ENCODE measurements around the gene WDR13. TPM values are rescaled to one million over a fixed set of nuclear protein-coding genes. Genes with fewer than 3 reads are reported as not detected.

Gene WDR13
- total RNA-seq, 1 experiment from 2014 or later, result 95.8 TPM

DNA sequence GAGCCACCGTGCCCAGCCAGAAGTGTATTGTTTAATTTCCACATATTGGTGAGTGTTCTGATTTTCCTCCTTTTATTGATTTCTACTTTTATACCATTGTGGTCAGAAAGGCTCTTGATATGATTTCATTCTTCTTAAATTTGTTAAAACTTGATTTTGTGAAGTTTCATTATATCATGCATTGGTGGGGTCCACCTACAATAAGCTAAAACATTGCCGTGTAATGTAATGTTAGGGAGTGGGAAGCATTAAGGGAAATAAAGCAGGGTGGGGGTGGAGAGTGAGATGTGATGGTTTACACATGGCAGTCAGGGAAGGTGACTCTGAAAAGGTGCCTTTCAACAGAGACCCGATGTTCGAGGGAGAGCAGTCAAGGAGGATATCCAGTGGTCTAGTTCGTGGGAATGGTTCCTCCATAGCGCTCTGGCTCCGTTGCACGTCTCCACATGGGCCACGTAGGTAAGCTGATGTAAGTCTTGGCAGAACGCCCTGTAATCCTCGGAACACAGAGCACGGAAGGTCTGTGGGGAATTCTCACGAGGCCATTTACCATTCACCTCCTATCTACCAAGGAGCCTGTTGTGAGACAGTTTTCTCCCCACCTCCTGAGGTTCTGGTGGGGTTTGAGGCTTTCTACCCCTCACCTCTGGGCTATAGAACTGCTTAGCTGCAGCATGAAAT, 7.7 kb upstream of the WDR13 start:
- H3K36me3 ChIP-seq, result no peaks in the 10 kb centered on the region
- H3K4me3 ChIP-seq, result no peak overlapping the region
- no peak for DNase-seq
- no peaks in the 10 kb centered on the region for H3K27me3 ChIP-seq
- H3K9me3 ChIP-seq, result no peaks in the 10 kb centered on the region

DNA sequence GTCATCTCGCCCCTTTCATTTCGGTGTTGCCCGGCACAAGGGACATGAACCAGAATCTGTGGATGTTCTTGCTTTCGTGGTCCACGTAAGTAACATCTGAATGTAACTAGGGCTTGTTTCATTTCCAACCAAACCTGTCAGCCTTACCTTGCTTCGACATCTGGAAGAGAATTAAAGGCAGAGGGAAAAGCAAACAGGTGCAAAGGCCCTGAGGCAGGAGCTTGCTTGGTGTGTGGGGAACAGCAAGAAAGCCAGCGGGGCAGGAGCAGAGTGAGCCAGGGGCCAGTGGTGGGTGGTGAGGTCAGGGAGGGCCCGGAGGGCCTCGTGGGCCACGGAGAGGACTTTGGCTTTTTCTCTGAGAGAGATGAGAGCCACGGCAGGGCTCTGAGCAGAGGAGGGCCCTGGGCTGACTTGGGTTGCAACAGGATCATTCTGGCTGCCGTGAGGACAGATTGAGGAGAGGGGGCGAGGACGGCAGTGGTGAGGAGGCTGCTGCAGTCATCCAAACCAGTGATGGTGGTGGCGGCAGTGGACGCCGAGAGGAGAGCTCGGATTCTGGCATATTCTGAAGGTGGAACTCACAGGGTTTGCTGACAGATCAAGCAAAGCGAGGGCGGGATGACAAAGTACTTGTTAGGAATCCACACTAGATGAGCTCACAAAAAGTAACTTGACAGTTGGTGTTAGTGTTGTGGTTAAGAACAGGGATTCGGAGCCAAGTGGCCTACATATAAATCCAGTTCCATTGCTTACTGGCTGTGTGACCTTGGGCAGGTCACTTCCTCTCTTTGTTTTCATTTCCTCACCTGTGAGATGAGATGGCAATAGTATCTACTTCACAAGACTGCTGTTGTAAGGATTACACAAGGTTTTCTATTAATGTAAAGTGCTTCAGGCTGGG, 6.8 kb upstream of the WDR13 start:
- H3K9me3 ChIP-seq, result no peaks in the 10 kb centered on the region
- DNase-seq, result no peak
- no peaks in the 10 kb centered on the region for H3K27me3 ChIP-seq
- H3K4me3 ChIP-seq, result no peak overlapping the region
- H3K36me3 ChIP-seq, result no peaks in the 10 kb centered on the region

DNA sequence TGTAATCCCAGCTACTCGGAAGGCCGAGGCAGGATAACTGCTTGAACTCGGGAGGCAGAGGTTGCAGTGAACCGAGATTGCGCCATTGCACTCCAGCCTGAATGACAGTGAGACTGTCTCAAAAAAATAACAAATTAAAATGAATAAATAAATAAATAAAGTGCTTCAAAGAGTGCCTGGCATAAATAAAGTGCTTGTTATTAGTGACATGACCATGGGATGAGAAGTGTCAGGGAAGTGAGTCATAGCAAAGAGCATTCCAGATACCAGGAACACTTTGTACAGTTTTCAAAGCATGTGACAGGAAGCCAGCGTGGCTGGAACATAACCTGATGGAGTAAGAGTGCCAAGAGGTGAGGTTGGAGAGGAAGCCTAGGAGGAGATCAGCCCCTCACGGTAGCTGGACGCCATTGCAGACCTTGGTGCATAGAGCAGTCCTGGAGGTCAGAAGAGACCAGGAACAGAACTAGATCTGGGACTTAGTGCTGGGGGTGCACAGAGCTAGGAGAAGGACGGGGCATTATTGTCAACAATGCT, 6.0 kb upstream of the WDR13 start:
- Histone ChIP-seq H3K27me3 (no peaks in the 10 kb centered on the region), H3K4me3 (no peak overlapping the region), H3K9me3 (no peaks in the 10 kb centered on the region), H3K36me3 (no peaks in the 10 kb centered on the region)
- DNase-seq, result peak; percentile 42

DNA sequence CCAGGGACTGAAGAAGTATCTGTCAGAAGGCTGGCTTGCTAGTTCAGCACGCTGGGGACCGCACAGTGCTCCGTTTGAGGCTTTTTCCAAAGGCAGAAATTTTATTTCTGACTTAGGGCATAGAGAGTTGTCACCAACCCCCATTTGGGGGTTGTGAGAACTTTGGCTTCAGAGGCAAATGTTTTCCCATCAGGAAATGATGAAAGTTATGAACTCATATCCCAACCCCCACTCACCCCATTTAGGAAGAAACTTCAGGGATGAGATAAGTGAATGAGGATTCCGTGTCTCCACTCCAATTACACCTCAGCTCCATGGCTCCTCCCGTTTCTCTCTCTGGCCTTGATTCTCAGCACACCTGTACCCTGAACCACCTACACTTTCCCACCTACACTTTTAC, 4.3 kb upstream of the WDR13 start:
- Histone ChIP-seq H3K27me3 (no peaks in the 10 kb centered on the region), H3K36me3 (no peaks in the 10 kb centered on the region), H3K4me3 (no peak overlapping the region), H3K9me3 (no peaks in the 10 kb centered on the region)
- no peak for DNase-seq

- no peak for DNase-seq
- no peak overlapping the region for H3K4me3 ChIP-seq
- no peaks in the 10 kb centered on the region; the same call in none of the 2 replicates for H3K36me3 ChIP-seq
- H3K9me3 ChIP-seq, result no peaks in the 10 kb centered on the region
- no peaks in the 10 kb centered on the region for H3K27me3 ChIP-seq
These were observed 1.4 kb upstream of the WDR13 start for GRCh38 chrX:48595929-48596328.

GRCh38 chrX:48598614-48599013, 1.3 kb downstream of the WDR13 start:
- H3K36me3 ChIP-seq, result peaks cover 3% of the 10 kb centered on the region
- DNase-seq, result no peak
- no peaks in the 10 kb centered on the region for H3K27me3 ChIP-seq
- H3K9me3 ChIP-seq, result no peaks in the 10 kb centered on the region
- peak overlapping the region; percentile 75 for H3K4me3 ChIP-seq

GRCh38 chrX:48599341-48599740, 2.0 kb downstream of the WDR13 start:
- DNase-seq, result no peak
- Histone ChIP-seq H3K4me3 (no peak overlapping the region), H3K36me3 (peaks cover 3% of the 10 kb centered on the region), H3K9me3 (no peaks in the 10 kb centered on the region), H3K27me3 (no peaks in the 10 kb centered on the region)

GRCh38 chrX:48600226-48600625, 2.9 kb downstream of the WDR13 start:
- H3K27me3 ChIP-seq, result no peaks in the 10 kb centered on the region
- DNase-seq, result no peak
- peaks cover 3% of the 10 kb centered on the region for H3K36me3 ChIP-seq
- no peaks in the 10 kb centered on the region for H3K9me3 ChIP-seq
- no peak overlapping the region for H3K4me3 ChIP-seq

DNA sequence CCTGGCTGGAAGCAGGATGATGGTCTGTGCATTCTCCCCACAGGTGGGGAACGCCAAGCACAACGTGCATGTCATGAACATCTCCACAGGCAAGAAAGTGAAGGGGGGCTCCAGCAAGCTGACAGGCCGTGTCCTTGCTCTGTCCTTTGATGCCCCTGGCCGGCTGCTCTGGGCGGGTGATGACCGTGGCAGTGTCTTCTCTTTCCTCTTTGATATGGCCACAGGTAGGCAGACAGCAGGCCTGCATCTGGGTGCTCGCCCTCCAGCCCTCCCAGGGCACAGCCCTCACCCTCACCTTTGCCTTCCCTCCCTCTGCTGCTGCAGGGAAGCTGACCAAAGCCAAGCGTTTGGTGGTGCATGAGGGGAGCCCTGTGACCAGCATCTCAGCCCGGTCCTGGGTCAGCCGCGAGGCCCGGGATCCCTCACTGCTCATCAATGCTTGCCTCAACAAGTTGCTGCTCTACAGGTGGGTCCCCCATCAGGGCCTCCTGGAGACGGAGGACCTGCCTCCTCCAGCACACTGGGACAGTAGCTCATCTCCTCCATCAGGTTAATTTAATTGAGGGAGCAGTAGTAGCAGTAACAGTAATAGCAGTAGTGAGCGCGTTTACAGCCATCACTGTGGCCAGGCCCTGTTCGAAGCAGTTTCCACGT, 4.6 kb downstream of the WDR13 start:
- Histone ChIP-seq H3K27me3 (no peaks in the 10 kb centered on the region), H3K4me3 (no peak overlapping the region), H3K9me3 (no peaks in the 10 kb centered on the region), H3K36me3 (peaks cover 3% of the 10 kb centered on the region)
- DNase-seq, result no peak

- no peaks in the 10 kb centered on the region for H3K9me3 ChIP-seq
- no peak overlapping the region for H3K4me3 ChIP-seq
- H3K27me3 ChIP-seq, result no peaks in the 10 kb centered on the region
- no peak for DNase-seq
- peaks cover 3% of the 10 kb centered on the region; the same call in 1 of the 2 replicates for H3K36me3 ChIP-seq
These were observed 7.4 kb downstream of the WDR13 start for GRCh38 chrX:48604701-48605100.

GRCh38 chrX:48606091-48606490, 8.8 kb downstream of the WDR13 start:
- Histone ChIP-seq H3K36me3 (0 out of 2 replicates have a peak, but pooled peaks cover 2% of the 10 kb centered on the region), H3K9me3 (no peaks in the 10 kb centered on the region), H3K4me3 (no peak overlapping the region), H3K27me3 (no peaks in the 10 kb centered on the region)
- no peak for DNase-seq

DNA sequence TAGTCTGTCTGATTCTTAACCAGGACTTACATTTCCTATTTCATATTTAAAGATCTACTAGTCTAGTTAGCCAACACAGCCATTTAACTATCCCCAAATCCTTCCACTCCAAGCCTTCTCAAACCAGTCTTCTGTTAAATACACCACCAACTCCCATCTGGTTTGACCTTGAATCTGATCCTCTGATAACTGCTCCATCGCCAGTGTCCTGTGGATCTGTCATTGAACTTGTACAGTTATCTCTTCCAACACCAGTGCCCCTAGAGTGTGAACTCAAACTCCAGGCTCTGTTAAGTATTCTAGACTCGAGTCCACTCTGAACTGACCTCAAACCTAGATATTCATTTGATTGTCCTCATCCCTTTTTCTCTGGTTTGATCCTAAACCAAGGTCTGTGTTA, 14.4 kb downstream of the WDR13 start:
- DNase-seq, result no peak
- Histone ChIP-seq H3K36me3 (no peaks in the 10 kb centered on the region), H3K4me3 (no peak overlapping the region), H3K27me3 (no peaks in the 10 kb centered on the region), H3K9me3 (no peaks in the 10 kb centered on the region)

DNA sequence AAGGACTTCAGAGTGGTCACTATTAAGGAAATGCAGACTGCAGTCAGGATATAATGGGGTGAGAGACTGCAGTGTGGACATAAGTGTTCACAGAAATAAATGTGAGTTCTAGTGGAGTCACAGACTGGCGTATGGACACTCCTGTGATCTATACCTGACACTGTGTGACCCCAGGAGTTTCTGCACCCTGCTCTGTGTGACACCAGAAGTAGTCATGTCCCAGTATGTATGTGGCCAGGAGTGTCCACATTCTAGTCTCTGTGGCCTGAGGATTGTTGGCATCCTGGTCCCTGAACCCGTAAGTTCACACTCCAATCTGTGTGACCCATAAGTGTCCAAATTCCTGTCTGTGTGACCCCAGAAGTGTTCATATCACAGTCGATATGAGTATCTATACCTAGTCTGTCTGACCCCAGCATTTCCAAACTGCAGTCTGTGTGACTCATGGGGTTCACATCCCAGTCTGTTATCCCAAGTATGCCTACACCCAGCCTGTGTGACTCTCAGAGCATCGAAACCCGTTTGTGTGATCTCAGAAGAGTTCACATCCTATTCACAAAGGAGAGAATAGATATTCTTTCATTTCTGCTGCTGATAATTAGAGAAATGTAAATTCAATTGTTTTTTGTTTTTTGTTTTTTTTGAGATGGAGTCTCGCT, 16.3 kb downstream of the WDR13 start:
- Histone ChIP-seq H3K4me3 (no peak overlapping the region), H3K9me3 (no peaks in the 10 kb centered on the region), H3K36me3 (no peaks in the 10 kb centered on the region), H3K27me3 (no peaks in the 10 kb centered on the region)
- DNase-seq, result no peak

GRCh38 chrX:48616576-48616975, 19.3 kb downstream of the WDR13 start:
- H3K9me3 ChIP-seq, result no peaks in the 10 kb centered on the region
- H3K36me3 ChIP-seq, result no peaks in the 10 kb centered on the region
- no peak overlapping the region for H3K4me3 ChIP-seq
- no peak for DNase-seq
- no peaks in the 10 kb centered on the region for H3K27me3 ChIP-seq

- H3K27me3 ChIP-seq, result no peaks in the 10 kb centered on the region
- peak; percentile 69 for DNase-seq
- no peaks in the 10 kb centered on the region for H3K9me3 ChIP-seq
- H3K36me3 ChIP-seq, result no peaks in the 10 kb centered on the region
- no peak overlapping the region for H3K4me3 ChIP-seq
These were observed 20.4 kb downstream of the WDR13 start for GRCh38 chrX:48617542-48618340.
